Liver (tissue), 9 donors: ENCODE data around the gene FRAS1. TPM values are rescaled to one million over a fixed set of nuclear protein-coding genes. Genes with fewer than 3 reads are reported as not detected.

ENCODE experiments used
- DNase-seq: peaks from one replicate; pipeline ENCODE4 v3.0.0-alpha.2; 2017; ENCODE audit warnings: low spot score
- H3K27ac ChIP-seq, 2 donors: one replicate each; pipeline ENCODE4 v1.7.0; 2013; ENCODE audit warnings: inconsistent platforms in 2 of 2, low read length in 2 of 2, control low read depth in 1 of 2, low read depth in 1 of 2, mild to moderate bottlenecking in 1 of 2
- H3K27me3 ChIP-seq, 4 donors: one replicate each; pipeline versions ENCODE4 v1.6.1 to v1.7.0; 2013; ENCODE audit warnings: low read length in 3 of 4, inconsistent platforms in 1 of 4, mild to moderate bottlenecking in 1 of 4, moderate library complexity in 1 of 4; ENCODE audit not compliant: control insufficient read depth in 4 of 4, insufficient read depth in 4 of 4
- H3K36me3 ChIP-seq, 4 donors: one replicate each; pipeline versions ENCODE4 v1.6.1 to v1.7.0; 2013; ENCODE audit warnings: low read length in 3 of 4, mild to moderate bottlenecking in 3 of 4, low read depth in 1 of 4, moderate library complexity in 1 of 4; ENCODE audit not compliant: control insufficient read depth in 4 of 4, insufficient read depth in 3 of 4
- H3K4me1 ChIP-seq, 4 donors: one replicate each; pipeline versions ENCODE4 v1.6.1 to v1.7.0; 2013; ENCODE audit warnings: low read length in 3 of 4, mild to moderate bottlenecking in 3 of 4, moderate library complexity in 1 of 4; ENCODE audit not compliant: control insufficient read depth in 4 of 4, insufficient read depth in 4 of 4
- H3K4me3 ChIP-seq, 3 donors: one replicate each; pipeline versions ENCODE4 v1.6.1 to v1.7.0; 2013; ENCODE audit warnings: low read length in 3 of 3, control low read depth in 1 of 3, low read depth in 1 of 3, mild to moderate bottlenecking in 1 of 3
- H3K9ac ChIP-seq, 2 donors: one replicate each; pipeline ENCODE4 v1.7.0; 2013; ENCODE audit warnings: low read length in 2 of 2, mild to moderate bottlenecking in 2 of 2, moderate library complexity in 2 of 2, control low read depth in 1 of 2, low read depth in 1 of 2
- H3K9me3 ChIP-seq, 4 donors: one replicate each; pipeline versions ENCODE4 v1.6.1 to v1.7.0; 2013; ENCODE audit warnings: low read length in 3 of 4; ENCODE audit not compliant: control insufficient read depth in 4 of 4
- CTCF ChIP-seq: fragments of 150-350 bp; IDR thresholded peaks from 2 replicates; pipeline ENCODE4 v1.5.1; 2017; ENCODE audit warnings: improper control_type of control experiment, low read depth, low read length; ENCODE audit not compliant: missing input control
- EGR1 ChIP-seq, 2 donors: IDR thresholded peaks; 2 replicates each; pipeline ENCODE4 v1.6.1; 2016 to 2018; ENCODE audit warnings: antibody characterized with exemption in 2 of 2, low read depth in 2 of 2
- FOXA1 ChIP-seq: IDR thresholded peaks from 2 replicates; pipeline ENCODE4 v1.6.1; 2016; ENCODE audit warnings: antibody characterized with exemption
- FOXA2 ChIP-seq: IDR thresholded peaks from 2 replicates; pipeline ENCODE4 v1.6.1; 2016; ENCODE audit warnings: antibody characterized with exemption
- GABPA ChIP-seq, 2 donors: IDR thresholded peaks in 1 of 2; conservative IDR thresholded peaks in 1 of 2; 2 replicates each; pipeline ENCODE4 v1.6.1; 2016; ENCODE audit warnings: antibody characterized with exemption in 2 of 2, mild to moderate bottlenecking in 1 of 2, moderate library complexity in 1 of 2
- HNF4A ChIP-seq, 2 donors: conservative IDR thresholded peaks; 2 replicates each; pipeline ENCODE4 v1.6.1; 2016; ENCODE audit warnings: antibody characterized with exemption in 2 of 2, mild to moderate bottlenecking in 2 of 2
- HNF4G ChIP-seq: IDR thresholded peaks from 2 replicates; pipeline ENCODE4 v1.6.1; 2016; ENCODE audit warnings: antibody characterized with exemption
- JUND ChIP-seq, 2 donors: IDR thresholded peaks; 2 replicates each; pipeline ENCODE4 v1.6.1; 2016; ENCODE audit warnings: antibody characterized with exemption in 2 of 2
- MAX ChIP-seq: IDR thresholded peaks from 2 replicates; pipeline ENCODE4 v1.6.1; 2016; ENCODE audit warnings: antibody characterized with exemption
- NR2F2 ChIP-seq: IDR thresholded peaks from 2 replicates; pipeline ENCODE4 v1.6.1; 2016; ENCODE audit warnings: antibody characterized with exemption
- RAD21 ChIP-seq, 2 donors: IDR thresholded peaks; 2 replicates each; pipeline ENCODE4 v1.6.1; 2016; ENCODE audit warnings: antibody characterized with exemption in 2 of 2, mild to moderate bottlenecking in 2 of 2
- REST ChIP-seq: IDR thresholded peaks from 2 replicates; pipeline ENCODE4 v1.6.1; 2016; ENCODE audit warnings: antibody characterized with exemption, mild to moderate bottlenecking
- RXRA ChIP-seq, 2 donors: IDR thresholded peaks; 2 replicates each; pipeline ENCODE4 v1.6.1; 2017 to 2018; ENCODE audit warnings: antibody characterized with exemption in 2 of 2, mild to moderate bottlenecking in 1 of 2
- SP1 ChIP-seq: IDR thresholded peaks from 2 replicates; pipeline ENCODE4 v1.6.1; 2018; ENCODE audit warnings: antibody characterized with exemption, mild to moderate bottlenecking
- TAF1 ChIP-seq: conservative IDR thresholded peaks from 2 replicates; pipeline ENCODE4 v1.6.1; 2016; ENCODE audit warnings: antibody characterized with exemption, mild to moderate bottlenecking
- YY1 ChIP-seq: IDR thresholded peaks from 2 replicates; pipeline ENCODE4 v1.6.1; 2016; ENCODE audit warnings: antibody characterized with exemption, mild to moderate bottlenecking
- WGBS: extraction: QIAGEN DNeasy Blood & Tissue Kit; methylation state at CpG from one replicate; pipeline ENCODE4 v1.1.7; 2013; 5-methylcytosine and 5-hydroxymethylcytosine counted together
- polyA plus RNA-seq, 2 donors: library from polyadenylated mRNA; stranded (reverse) in 1 of 2; unstranded in 1 of 2; fragments of 200-250 nt in 1 of 2; fragments of >200 nt in 1 of 2; fragmentation: Nextera tagmentation in 1 of 2; extraction: Ambion mirVana in 1 of 2; gene quantifications; one replicate each; pipeline versions ENCODE4 v1.2.1 to v1.2.3, GENCODE V29; 2013 to 2015
- total RNA-seq, 2 donors: library from RNA; depleted of rRNA; stranded (reverse); fragments of >200 nt; gene quantifications; one replicate each; pipeline ENCODE4 v1.2.3, GENCODE V29; 2014
- donor health status: healthy.
- donor health status: healthy.
- donor health status: healthy.
- donor health status: healthy.
- donor health status: healthy.

Gene FRAS1
- total and polyA plus RNA-seq, 4 donors, result 0.08 to 6.0 (median 1.1) TPM

- Histone ChIP-seq H3K4me3 (no peak overlapping the region), H3K4me1 (no peaks in the 10 kb centered on the region), H3K9ac (no peak overlapping the region), H3K27ac (no peak overlapping the region), H3K27me3 (no peaks in the 10 kb centered on the region), H3K9me3 (no peaks in the 10 kb centered on the region), H3K36me3 (no peaks in the 10 kb centered on the region)
- no peak for DNase-seq
- 89% methylated on average over 3 of the region's 3 CpGs for WGBS
- TF ChIP-seq GABPA (IDR thresholded peaks at IDR 0.05 in 1 of 2, conservative IDR thresholded peaks at IDR 0.05 in 1 of 2) (no peak), YY1 (no peak)
These were observed 239.1 kb downstream of the FRAS1 start for GRCh38 chr4:78296261-78296660.

GRCh38 chr4:78297116-78297800 lies 240.1 kb downstream of the FRAS1 start:
- H3K36me3 ChIP-seq, result no peaks in the 10 kb centered on the region
- no peak for DNase-seq
- no peaks in the 10 kb centered on the region for H3K4me1 ChIP-seq
- H3K9ac ChIP-seq, result no peak overlapping the region
- H3K27ac ChIP-seq, result no peak overlapping the region
- H3K27me3 ChIP-seq, result no peaks in the 10 kb centered on the region
- no peaks in the 10 kb centered on the region for H3K9me3 ChIP-seq
- 59% methylated on average over 3 of the region's 3 CpGs for WGBS
- no peak overlapping the region for H3K4me3 ChIP-seq
- no peak for TF ChIP-seq REST
- TF ChIP-seq JUND (IDR thresholded peaks at IDR 0.05), result no peak
- TF ChIP-seq NR2F2, result no peak
- no peak for TF ChIP-seq HNF4A (conservative IDR thresholded peaks at IDR 0.05)
- no peak for TF ChIP-seq FOXA1
- TF ChIP-seq FOXA2, result no peak
- TF ChIP-seq MAX, result no peak
- no peak for TF ChIP-seq YY1
- no peak for TF ChIP-seq TAF1
- TF ChIP-seq RAD21 (IDR thresholded peaks at IDR 0.05), result no peak
- TF ChIP-seq CTCF, result no peak
- TF ChIP-seq SP1, result no peak

GRCh38 chr4:78298618-78299017 lies 241.5 kb downstream of the FRAS1 start:
- H3K27ac ChIP-seq, result no peak overlapping the region
- TF ChIP-seq NR2F2 (no peak), SP1 (no peak), FOXA1 (no peak), HNF4G (no peak), FOXA2 (no peak), REST (no peak), HNF4A (conservative IDR thresholded peaks at IDR 0.05) (no peak), GABPA (IDR thresholded peaks at IDR 0.05 in 1 of 2, conservative IDR thresholded peaks at IDR 0.05 in 1 of 2) (no peak), RXRA (IDR thresholded peaks at IDR 0.05) (no peak), EGR1 (IDR thresholded peaks at IDR 0.05; ENCODE audit: low read depth in 2 of 2) (no peak), JUND (IDR thresholded peaks at IDR 0.05) (no peak), YY1 (no peak), TAF1 (no peak)
- H3K4me3 ChIP-seq, result no peak overlapping the region
- no peaks in the 10 kb centered on the region for H3K9me3 ChIP-seq
- H3K9ac ChIP-seq, result no peak overlapping the region
- no peak for DNase-seq
- no peaks in the 10 kb centered on the region for H3K27me3 ChIP-seq
- no peaks in the 10 kb centered on the region for H3K4me1 ChIP-seq
- H3K36me3 ChIP-seq, result no peaks in the 10 kb centered on the region
